Nephron (organoid): ENCODE data around the gene B3GAT3.
A peak's percentile ranks its signal among the peaks of the same experiment; 100 is the strongest.

Source experiments
- H3K27ac Mint-ChIP-seq, 3 experiments: 2 replicates each; pipeline ENCODE4 v1.8.0; 2020; ENCODE audit warnings: mixed read lengths in 3 of 3, mild to moderate bottlenecking in 2 of 3, moderate library complexity in 1 of 3
- H3K27me3 Mint-ChIP-seq: 2 replicates; pipeline ENCODE4 v1.8.0; 2021; ENCODE audit warnings: low read depth, mild to moderate bottlenecking, moderate library complexity, mixed read lengths
- H3K36me3 Mint-ChIP-seq: 2 replicates; pipeline ENCODE4 v1.8.0; 2020; ENCODE audit warnings: low read depth, mixed read lengths
- H3K4me1 Mint-ChIP-seq: 2 replicates; pipeline ENCODE4 v1.8.0; 2020; ENCODE audit warnings: mixed read lengths
- H3K4me3 Mint-ChIP-seq, 3 experiments: 2 replicates each; pipeline ENCODE4 v1.8.0; 2020; ENCODE audit warnings: mild to moderate bottlenecking in 3 of 3, mixed read lengths in 3 of 3, moderate library complexity in 2 of 3
- H3K9me3 Mint-ChIP-seq: 2 replicates; pipeline ENCODE4 v1.8.0; 2020; ENCODE audit warnings: mixed read lengths
- CTCF ChIP-seq, 3 experiments: fragments of 200-600 bp; sonication (generic); IDR thresholded peaks; one replicate each; pipeline ENCODE4 v1.5.0; 2021; ENCODE audit warnings: antibody characterized with exemption in 3 of 3; ENCODE audit not compliant: unreplicated experiment in 3 of 3

B3GAT3 gene

GRCh38 chr11:62665599-62666258, 43.9 kb upstream of the B3GAT3 start:
- Mint-ChIP-seq H3K9me3 (no peaks in the 10 kb centered on the region), H3K4me3 (peak overlapping the region; percentile 96 to 99 (median 99))

GRCh38 chr11:62665075-62665598, 43.4 kb upstream of the B3GAT3 start, which contains the start of the genes C11orf98 and CSKMT:
Gene C11orf98, minus strand, starts transcription at chr11:62665210. Its CDS starts 41 bp downstream, at chr11:62665169.
Gene CSKMT, plus strand, starts transcription at chr11:62665312. Its CDS starts 568 bp downstream, at chr11:62665880.
- Mint-ChIP-seq H3K4me3 (peak within 1 kb of the TSS; percentile 96 to 99 (median 99)), H3K4me1 (peaks cover 18% of the 10 kb centered on the region), H3K27ac (peak within 1 kb of the TSS; percentile 96 to 99 (median 99)), H3K9me3 (no peaks in the 10 kb centered on the region), H3K36me3 (peaks cover 17% of the 10 kb centered on the region), H3K27me3 (no peaks in the 10 kb centered on the region)
- no peak for TF ChIP-seq CTCF (IDR thresholded peaks at IDR 0.05; ENCODE audit: unreplicated experiment in 3 of 3)

More at GRCh38 chr11:62665599-62666258, 43.9 kb upstream of the B3GAT3 start:
- no peak for TF ChIP-seq CTCF (IDR thresholded peaks at IDR 0.05; ENCODE audit: unreplicated experiment in 3 of 3)
- H3K27ac Mint-ChIP-seq = peak overlapping the region; percentile 96 to 99 (median 99)
- peaks cover 17% of the 10 kb centered on the region for H3K36me3 Mint-ChIP-seq
- H3K27me3 Mint-ChIP-seq = no peaks in the 10 kb centered on the region
- peaks cover 18% of the 10 kb centered on the region for H3K4me1 Mint-ChIP-seq

GRCh38 chr11:62664405-62665074, 42.8 kb upstream of the B3GAT3 start:
- no peaks in the 10 kb centered on the region for H3K27me3 Mint-ChIP-seq
- H3K36me3 Mint-ChIP-seq = peaks cover 17% of the 10 kb centered on the region
- no peaks in the 10 kb centered on the region for H3K9me3 Mint-ChIP-seq
- TF ChIP-seq CTCF (IDR thresholded peaks at IDR 0.05; ENCODE audit: unreplicated experiment in 3 of 3) = no peak
- H3K4me3 Mint-ChIP-seq = peak overlapping the region; percentile 96 to 99 (median 99)
- H3K4me1 Mint-ChIP-seq = peaks cover 16% of the 10 kb centered on the region
- H3K27ac Mint-ChIP-seq = peak overlapping the region; percentile 96 to 99 (median 99)

GRCh38 chr11:62656796-62657429, 35.1 kb upstream of the B3GAT3 start:
- Mint-ChIP-seq H3K27me3 (no peaks in the 10 kb centered on the region), H3K4me3 (peak overlapping the region; percentile 13 to 65 (median 31)), H3K9me3 (no peaks in the 10 kb centered on the region), H3K36me3 (no peaks in the 10 kb centered on the region), H3K4me1 (peaks cover 17% of the 10 kb centered on the region), H3K27ac (peak overlapping the region; percentile 76 to 81 (median 78))
- TF ChIP-seq CTCF (IDR thresholded peaks at IDR 0.05; ENCODE audit: unreplicated experiment in 3 of 3) = no peak

- TF ChIP-seq CTCF (IDR thresholded peaks at IDR 0.05; ENCODE audit: unreplicated experiment in 3 of 3) = no peak
- Mint-ChIP-seq H3K4me3 (peak overlapping the region; percentile 54 to 69 (median 59)), H3K36me3 (peaks cover 4% of the 10 kb centered on the region), H3K9me3 (no peaks in the 10 kb centered on the region), H3K27ac (peak overlapping the region; percentile 58 to 78 (median 59)), H3K4me1 (peaks cover 17% of the 10 kb centered on the region), H3K27me3 (no peaks in the 10 kb centered on the region)
These were observed 32.5 kb upstream of the B3GAT3 start for GRCh38 chr11:62654297-62654696.
